ENCODE measurements around the gene C6orf163. TPM values are rescaled to one million over a fixed set of nuclear protein-coding genes. Genes with fewer than 3 reads are reported as not detected.

C6orf163 gene
- total and polyA plus RNA-seq, 2 of the 13 experiments (the other 11 are each of a cell fraction or from before 2014, with no cell fraction given): 0.62 to 1.8 TPM

DNA sequence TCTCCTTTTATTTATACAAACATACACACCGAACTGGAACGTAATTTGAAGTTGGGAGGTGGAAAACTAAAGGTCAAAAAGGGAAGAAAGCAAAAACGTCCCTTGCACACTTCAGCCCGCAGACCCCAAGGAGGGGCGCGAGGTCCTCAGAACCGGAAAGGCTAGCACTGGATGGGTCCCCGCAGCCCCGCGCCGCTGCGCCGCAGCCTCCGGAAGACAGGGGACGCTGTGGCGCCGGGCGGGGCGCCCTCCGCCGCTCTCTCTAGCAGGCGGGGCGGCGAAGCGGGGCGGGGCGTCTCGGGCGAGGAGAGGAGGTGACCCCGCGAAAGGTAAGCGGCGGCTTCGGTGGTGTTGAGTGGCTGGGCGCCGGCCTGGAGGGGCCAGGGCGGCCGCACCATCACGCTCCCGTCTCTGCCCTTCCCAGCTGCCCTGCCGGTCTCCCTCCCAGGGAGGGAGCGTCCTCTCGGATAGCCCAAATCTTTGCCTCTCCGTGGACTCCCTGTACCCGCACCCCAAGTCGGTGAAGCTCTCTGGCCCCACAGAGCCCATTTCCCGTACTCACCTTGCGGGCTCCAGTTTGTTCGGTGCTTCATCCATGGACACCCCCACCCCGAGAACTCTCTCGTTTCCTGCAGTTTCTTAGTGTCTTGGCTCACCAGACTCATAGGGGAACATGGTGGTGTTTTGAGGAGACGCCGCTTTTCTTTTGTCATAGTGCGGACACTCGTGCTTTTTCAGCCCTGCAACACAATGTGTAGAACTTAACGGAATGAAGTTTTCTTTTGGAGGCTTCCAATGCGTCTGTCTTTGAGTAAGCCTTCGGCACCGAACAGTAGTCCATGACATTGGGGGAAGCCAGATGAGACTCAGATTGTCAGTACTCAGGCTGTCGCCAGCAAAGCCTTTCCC is 22.1 kb upstream of the C6orf163 start, which contains the start of gene SMIM8:
Gene SMIM8, plus strand, starts transcription at position 285 of the 909 bp plus-strand sequence. CDS start 14,444 bp downstream, outside the sequence.
- intact Hi-C loops (cut with micrococcal nuclease; ENCODE audit: unreplicated experiment): loop anchor here (1.0 kb wide), 2 partner anchors 69 to 150 kb away; partner anchors contain the start of gene SLC35A1
- H3K9me3 ChIP-seq (ENCODE audit: low read length): no peaks in the 10 kb centered on the region
- DNase-seq (ENCODE audit: low spot score) (peak; percentile 73), FAIRE-seq (no peak), ATAC-seq (peak; percentile 99)
- TSS peak; percentile 51 for BruUV-seq (replicated peaks)
- peaks cover 7% of the 10 kb centered on the region for H3K79me2 ChIP-seq (ENCODE audit: insufficient read depth, low read length)
- in situ Hi-C loops (cut with HindIII; ENCODE audit: extremely low pct_ligation_motif_present, low pct_unique_long_range_greater_than_20kb): no loop called here
- peak within 1 kb of the TSS; percentile 91 for H3K9ac ChIP-seq (ENCODE audit: insufficient read depth, low read depth, low read length)
- H3K36me3 ChIP-seq (replicated peaks in 1 of 2; ENCODE audit: control insufficient read depth in 1 of 2, insufficient read depth in 2 of 2, low read length in 2 of 2): no peaks in the 10 kb centered on the region
- no peaks in the 10 kb centered on the region for H4K20me1 ChIP-seq (ENCODE audit: insufficient read depth, low read length)
- H3K27ac ChIP-seq (ENCODE audit: extremely low read length, insufficient read depth, low read length): peak within 1 kb of the TSS; percentile 60
- H2AFZ ChIP-seq (ENCODE audit: low read length): peak within 1 kb of the TSS; percentile 99
- 3% methylated on average over 27 of the region's 60 CpGs for WGBS (ENCODE audit: low lambda C conversion rate)
- POLR2A ChIA-PET: no interaction called here
- peaks cover 0 to 2% of the 10 kb centered on the region in 2 experiments; a peak in 1 of 5 replicates for H3K27me3 ChIP-seq (ENCODE audit: control insufficient read depth in 1 of 2, insufficient read depth in 2 of 2, low read length in 2 of 2)
- peak within 1 kb of the TSS; percentile 77 for H3K4me2 ChIP-seq (ENCODE audit: low read depth, low read length)
- CTCF ChIA-PET (ENCODE audit: low intra/inter-chr PET ratio, low total read pairs): interaction anchor here (0.7 kb wide), 1 partner anchor 69 kb away, joined by 3 read pairs; no protein-coding TSS in a partner anchor
- H3K4me1 ChIP-seq (ENCODE audit: insufficient read depth, low read length): peaks cover 8% of the 10 kb centered on the region
- peak within 1 kb of the TSS; percentile 99 to 100 (median 100) for H3K4me3 ChIP-seq (replicated peaks in 1 of 3; ENCODE audit: insufficient read depth in 1 of 3, low read depth in 2 of 3, low read length in 3 of 3)
- TF ChIP-seq ZNF331 (CRISPR knock-in tag; IDR thresholded peaks at IDR 0.05): peak; percentile 76
- 0 out of 2 replicates have a peak, but pooled peaks have one; percentile 78 for TF ChIP-seq HOXD1 (CRISPR knock-in tag; IDR thresholded peaks at IDR 0.05)
- TF ChIP-seq ZNF530 (CRISPR knock-in tag; IDR thresholded peaks at IDR 0.05; ENCODE audit: low read depth): no peak
- TF ChIP-seq, protein P1, sequence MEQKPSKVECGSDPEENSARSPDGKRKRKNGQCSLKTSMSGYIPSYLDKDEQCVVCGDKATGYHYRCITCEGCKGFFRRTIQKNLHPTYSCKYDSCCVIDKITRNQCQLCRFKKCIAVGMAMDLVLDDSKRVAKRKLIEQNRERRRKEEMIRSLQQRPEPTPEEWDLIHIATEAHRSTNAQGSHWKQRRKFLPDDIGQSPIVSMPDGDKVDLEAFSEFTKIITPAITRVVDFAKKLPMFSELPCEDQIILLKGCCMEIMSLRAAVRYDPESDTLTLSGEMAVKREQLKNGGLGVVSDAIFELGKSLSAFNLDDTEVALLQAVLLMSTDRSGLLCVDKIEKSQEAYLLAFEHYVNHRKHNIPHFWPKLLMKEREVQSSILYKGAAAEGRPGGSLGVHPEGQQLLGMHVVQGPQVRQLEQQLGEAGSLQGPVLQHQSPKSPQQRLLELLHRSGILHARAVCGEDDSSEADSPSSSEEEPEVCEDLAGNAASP (CRISPR knock-in tag; IDR thresholded peaks at IDR 0.05; ENCODE audit: borderline replicate concordance): peak; percentile 83
- TF ChIP-seq ZSCAN9 (CRISPR knock-in tag; IDR thresholded peaks at IDR 0.05; ENCODE audit: borderline replicate concordance): peak; percentile 46; the same call in 1 of the 2 replicates
- peak; percentile 97 for TF ChIP-seq SP5 (CRISPR knock-in tag; IDR thresholded peaks at IDR 0.05; ENCODE audit: borderline replicate concordance, low read depth)
- TF ChIP-seq, protein P2, sequence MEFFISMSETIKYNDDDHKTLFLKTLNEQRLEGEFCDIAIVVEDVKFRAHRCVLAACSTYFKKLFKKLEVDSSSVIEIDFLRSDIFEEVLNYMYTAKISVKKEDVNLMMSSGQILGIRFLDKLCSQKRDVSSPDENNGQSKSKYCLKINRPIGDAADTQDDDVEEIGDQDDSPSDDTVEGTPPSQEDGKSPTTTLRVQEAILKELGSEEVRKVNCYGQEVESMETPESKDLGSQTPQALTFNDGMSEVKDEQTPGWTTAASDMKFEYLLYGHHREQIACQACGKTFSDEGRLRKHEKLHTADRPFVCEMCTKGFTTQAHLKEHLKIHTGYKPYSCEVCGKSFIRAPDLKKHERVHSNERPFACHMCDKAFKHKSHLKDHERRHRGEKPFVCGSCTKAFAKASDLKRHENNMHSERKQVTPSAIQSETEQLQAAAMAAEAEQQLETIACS (CRISPR knock-in tag; IDR thresholded peaks at IDR 0.05): peak; percentile 69
- TF ChIP-seq ETV5 (CRISPR knock-in tag; IDR thresholded peaks at IDR 0.05; ENCODE audit: borderline replicate concordance): peak; percentile 80
- no peak for TF ChIP-seq ZSCAN29 (CRISPR knock-in tag; conservative IDR thresholded peaks at IDR 0.05)
- no peak for TF ChIP-seq NFIC (IDR thresholded peaks at IDR 0.05; ENCODE audit: low read length)
- no peak for TF ChIP-seq CENPX (CRISPR knock-in tag; IDR thresholded peaks at IDR 0.05)
- TF ChIP-seq IKZF4 (CRISPR knock-in tag; IDR thresholded peaks at IDR 0.05; ENCODE audit: borderline replicate concordance, low read depth, not compliant biosample characterization): peak; percentile 79
- no peak for TF ChIP-seq CCDC6 (CRISPR knock-in tag; IDR thresholded peaks at IDR 0.05)
- TF ChIP-seq HNRNPH1 (optimal IDR thresholded peaks at IDR 0.05; ENCODE audit: low read depth, low read length): no peak
- TF ChIP-seq, protein P3, sequence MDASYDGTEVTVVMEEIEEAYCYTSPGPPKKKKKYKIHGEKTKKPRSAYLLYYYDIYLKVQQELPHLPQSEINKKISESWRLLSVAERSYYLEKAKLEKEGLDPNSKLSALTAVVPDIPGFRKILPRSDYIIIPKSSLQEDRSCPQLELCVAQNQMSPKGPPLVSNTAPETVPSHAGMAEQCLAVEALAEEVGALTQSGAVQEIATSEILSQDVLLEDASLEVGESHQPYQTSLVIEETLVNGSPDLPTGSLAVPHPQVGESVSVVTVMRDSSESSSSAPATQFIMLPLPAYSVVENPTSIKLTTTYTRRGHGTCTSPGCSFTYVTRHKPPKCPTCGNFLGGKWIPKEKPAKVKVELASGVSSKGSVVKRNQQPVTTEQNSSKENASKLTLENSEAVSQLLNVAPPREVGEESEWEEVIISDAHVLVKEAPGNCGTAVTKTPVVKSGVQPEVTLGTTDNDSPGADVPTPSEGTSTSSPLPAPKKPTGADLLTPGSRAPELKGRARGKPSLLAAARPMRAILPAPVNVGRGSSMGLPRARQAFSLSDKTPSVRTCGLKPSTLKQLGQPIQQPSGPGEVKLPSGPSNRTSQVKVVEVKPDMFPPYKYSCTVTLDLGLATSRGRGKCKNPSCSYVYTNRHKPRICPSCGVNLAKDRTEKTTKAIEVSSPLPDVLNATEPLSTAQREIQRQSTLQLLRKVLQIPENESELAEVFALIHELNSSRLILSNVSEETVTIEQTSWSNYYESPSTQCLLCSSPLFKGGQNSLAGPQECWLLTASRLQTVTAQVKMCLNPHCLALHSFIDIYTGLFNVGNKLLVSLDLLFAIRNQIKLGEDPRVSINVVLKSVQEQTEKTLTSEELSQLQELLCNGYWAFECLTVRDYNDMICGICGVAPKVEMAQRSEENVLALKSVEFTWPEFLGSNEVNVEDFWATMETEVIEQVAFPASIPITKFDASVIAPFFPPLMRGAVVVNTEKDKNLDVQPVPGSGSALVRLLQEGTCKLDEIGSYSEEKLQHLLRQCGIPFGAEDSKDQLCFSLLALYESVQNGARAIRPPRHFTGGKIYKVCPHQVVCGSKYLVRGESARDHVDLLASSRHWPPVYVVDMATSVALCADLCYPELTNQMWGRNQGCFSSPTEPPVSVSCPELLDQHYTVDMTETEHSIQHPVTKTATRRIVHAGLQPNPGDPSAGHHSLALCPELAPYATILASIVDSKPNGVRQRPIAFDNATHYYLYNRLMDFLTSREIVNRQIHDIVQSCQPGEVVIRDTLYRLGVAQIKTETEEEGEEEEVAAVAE (CRISPR knock-in tag; IDR thresholded peaks at IDR 0.05; ENCODE audit: borderline replicate concordance): no peak
- peak; percentile 69; the same call in 1 of the 2 replicates for TF ChIP-seq ZNF441 (CRISPR knock-in tag; IDR thresholded peaks at IDR 0.05; ENCODE audit: borderline replicate concordance)
